ENCODE data around the gene LRRIQ3. TPM values are rescaled to one million over a fixed set of nuclear protein-coding genes. Genes with fewer than 3 reads are reported as not detected.

Gene LRRIQ3
- total RNA-seq, 6 experiments from 2014 or later = 0.33 to 2.3 (median 0.68) TPM; not detected in 1

DNA sequence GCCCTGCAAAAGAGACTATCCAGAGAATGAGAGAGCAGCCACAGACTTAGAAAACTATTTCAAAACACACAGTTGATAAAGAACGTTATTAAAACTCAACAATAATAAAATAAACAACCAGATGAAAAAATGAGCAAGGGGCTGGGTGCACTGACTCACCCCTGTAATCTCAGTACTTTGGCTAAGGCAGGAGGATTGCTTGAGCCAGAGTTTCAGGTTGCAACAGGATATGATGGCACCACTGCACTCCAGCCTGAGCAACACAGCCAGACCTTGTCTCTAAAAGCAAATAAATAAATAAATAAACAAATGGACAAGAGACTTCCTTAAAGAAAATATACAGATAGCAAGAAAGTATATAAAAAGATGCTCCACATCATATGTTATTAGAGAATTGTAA, 144.6 kb downstream of the LRRIQ3 start:
- 10% methylated on average over 1 of the region's 1 CpG for WGBS (ENCODE audit: insufficient coverage, low coverage, low lambda C conversion rate, missing lambda C conversion rate)
- DNase-seq = no peak
- TF ChIP-seq POLR2A (IDR thresholded peaks at IDR 0.05) = no peak
- TF ChIP-seq, protein P1, sequence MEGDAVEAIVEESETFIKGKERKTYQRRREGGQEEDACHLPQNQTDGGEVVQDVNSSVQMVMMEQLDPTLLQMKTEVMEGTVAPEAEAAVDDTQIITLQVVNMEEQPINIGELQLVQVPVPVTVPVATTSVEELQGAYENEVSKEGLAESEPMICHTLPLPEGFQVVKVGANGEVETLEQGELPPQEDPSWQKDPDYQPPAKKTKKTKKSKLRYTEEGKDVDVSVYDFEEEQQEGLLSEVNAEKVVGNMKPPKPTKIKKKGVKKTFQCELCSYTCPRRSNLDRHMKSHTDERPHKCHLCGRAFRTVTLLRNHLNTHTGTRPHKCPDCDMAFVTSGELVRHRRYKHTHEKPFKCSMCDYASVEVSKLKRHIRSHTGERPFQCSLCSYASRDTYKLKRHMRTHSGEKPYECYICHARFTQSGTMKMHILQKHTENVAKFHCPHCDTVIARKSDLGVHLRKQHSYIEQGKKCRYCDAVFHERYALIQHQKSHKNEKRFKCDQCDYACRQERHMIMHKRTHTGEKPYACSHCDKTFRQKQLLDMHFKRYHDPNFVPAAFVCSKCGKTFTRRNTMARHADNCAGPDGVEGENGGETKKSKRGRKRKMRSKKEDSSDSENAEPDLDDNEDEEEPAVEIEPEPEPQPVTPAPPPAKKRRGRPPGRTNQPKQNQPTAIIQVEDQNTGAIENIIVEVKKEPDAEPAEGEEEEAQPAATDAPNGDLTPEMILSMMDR (IDR thresholded peaks at IDR 0.05) = no peak
- ATAC-seq = no peak
- intact Hi-C loops (cut with DNase I) = no loop called here
- Histone ChIP-seq H3K27me3 (no peaks in the 10 kb centered on the region), H3K4me3 (no peak overlapping the region), H3K27ac (no peak overlapping the region), H3K9me3 (no peaks in the 10 kb centered on the region), H3K36me3 (no peaks in the 10 kb centered on the region), H3K4me1 (no peaks in the 10 kb centered on the region)

DNA sequence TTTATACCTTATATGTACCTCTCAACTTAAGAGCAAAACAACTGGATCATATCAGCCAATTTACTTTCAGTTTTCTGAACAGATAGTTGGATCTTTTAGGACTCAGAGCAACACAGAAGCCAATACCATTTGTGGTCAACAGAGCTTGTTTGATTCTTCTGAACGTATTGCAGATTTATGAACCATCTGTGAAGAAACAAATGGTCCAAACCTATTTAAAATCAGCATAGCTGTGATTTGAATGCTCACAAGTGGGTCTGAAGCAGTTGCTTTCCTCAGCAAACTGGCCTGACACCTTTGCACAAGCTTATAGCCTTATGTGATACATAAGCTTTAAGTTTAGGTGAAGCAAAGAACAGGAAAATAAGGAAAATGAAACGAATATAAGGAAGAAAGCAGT, 147.6 kb downstream of the LRRIQ3 start:
- no peak overlapping the region for H3K27ac ChIP-seq

DNA sequence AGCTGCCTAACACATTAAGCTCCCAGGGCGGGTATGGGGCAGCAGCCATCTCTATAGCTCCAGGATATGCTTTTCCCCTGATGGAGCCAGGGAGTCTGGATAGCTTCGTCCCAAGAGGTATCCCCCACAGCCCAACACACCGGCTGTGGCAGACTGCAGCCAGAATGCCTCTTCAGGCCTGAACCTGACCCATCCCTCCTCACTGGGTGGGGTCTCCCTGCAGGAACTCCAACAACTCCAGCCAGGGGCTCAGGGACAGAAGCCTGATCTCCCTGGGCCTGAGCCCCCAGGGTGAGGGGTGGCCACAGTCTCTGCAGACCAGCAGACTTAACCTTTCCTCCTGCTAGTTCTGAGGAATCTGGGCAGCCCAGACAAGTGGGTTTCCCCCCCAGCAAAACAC, 159.9 kb downstream of the LRRIQ3 start:
- no peaks in the 10 kb centered on the region for H3K4me1 ChIP-seq
- ATAC-seq (no peak), DNase-seq (no peak)
- WGBS (ENCODE audit: insufficient coverage, low coverage, low lambda C conversion rate, missing lambda C conversion rate) = no CpG with 5 or more reads among the region's 3 CpGs
- intact Hi-C loops (cut with DNase I) = no loop called here
- TF ChIP-seq, protein P1 (IDR thresholded peaks at IDR 0.05) = no peak
- no peak for TF ChIP-seq POLR2A (IDR thresholded peaks at IDR 0.05)
- no peak overlapping the region for H3K4me3 ChIP-seq
- no peaks in the 10 kb centered on the region for H3K9me3 ChIP-seq
- no peak overlapping the region for H3K27ac ChIP-seq
- H3K36me3 ChIP-seq = no peaks in the 10 kb centered on the region
- no peaks in the 10 kb centered on the region for H3K27me3 ChIP-seq

More for the DNA sequence above, 147.6 kb downstream of the LRRIQ3 start:
- no peak for ATAC-seq
- TF ChIP-seq, protein P1 (IDR thresholded peaks at IDR 0.05) = no peak
- no peak for TF ChIP-seq POLR2A (IDR thresholded peaks at IDR 0.05)
- H3K9me3 ChIP-seq = no peaks in the 10 kb centered on the region
- DNase-seq = no peak
- H3K4me3 ChIP-seq = no peak overlapping the region
- intact Hi-C loops (cut with DNase I) = no loop called here
- 27% methylated on average over 2 of the region's 2 CpGs for WGBS (ENCODE audit: insufficient coverage, low coverage, low lambda C conversion rate, missing lambda C conversion rate)
- no peaks in the 10 kb centered on the region for H3K4me1 ChIP-seq
- H3K36me3 ChIP-seq = no peaks in the 10 kb centered on the region
- H3K27me3 ChIP-seq = no peaks in the 10 kb centered on the region

DNA sequence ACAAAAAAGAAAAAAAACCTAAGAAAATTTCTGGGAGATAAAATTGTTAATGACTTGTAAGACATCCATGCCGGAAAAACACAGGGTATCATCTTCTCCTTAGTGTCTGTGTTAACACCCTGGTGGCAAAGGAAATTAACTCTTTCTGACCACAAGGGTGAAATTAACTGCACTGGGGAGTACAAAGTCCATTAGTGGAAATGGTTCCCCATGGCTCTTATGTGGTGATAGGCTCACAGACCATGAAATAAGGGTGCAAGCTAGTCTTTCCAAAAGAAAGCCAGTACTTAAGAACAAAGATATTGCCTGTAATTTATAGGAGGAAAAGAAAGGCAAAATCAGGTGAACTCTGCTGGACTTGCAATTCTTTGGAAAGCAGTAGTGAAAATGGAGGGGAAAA, 185.4 kb downstream of the LRRIQ3 start:
- no peaks in the 10 kb centered on the region for H3K4me1 ChIP-seq
- no peak overlapping the region for H3K27ac ChIP-seq
- H3K27me3 ChIP-seq = no peaks in the 10 kb centered on the region
- H3K9me3 ChIP-seq = no peaks in the 10 kb centered on the region
- WGBS (ENCODE audit: insufficient coverage, low coverage, low lambda C conversion rate, missing lambda C conversion rate) = 0% methylated on average over 1 of the region's 1 CpG
- no peak for TF ChIP-seq POLR2A (IDR thresholded peaks at IDR 0.05)
- TF ChIP-seq, protein P1 (IDR thresholded peaks at IDR 0.05) = no peak
- DNase-seq (no peak), ATAC-seq (no peak)
- no peak overlapping the region for H3K4me3 ChIP-seq
- intact Hi-C loops (cut with DNase I) = no loop called here
- H3K36me3 ChIP-seq = no peaks in the 10 kb centered on the region

DNA sequence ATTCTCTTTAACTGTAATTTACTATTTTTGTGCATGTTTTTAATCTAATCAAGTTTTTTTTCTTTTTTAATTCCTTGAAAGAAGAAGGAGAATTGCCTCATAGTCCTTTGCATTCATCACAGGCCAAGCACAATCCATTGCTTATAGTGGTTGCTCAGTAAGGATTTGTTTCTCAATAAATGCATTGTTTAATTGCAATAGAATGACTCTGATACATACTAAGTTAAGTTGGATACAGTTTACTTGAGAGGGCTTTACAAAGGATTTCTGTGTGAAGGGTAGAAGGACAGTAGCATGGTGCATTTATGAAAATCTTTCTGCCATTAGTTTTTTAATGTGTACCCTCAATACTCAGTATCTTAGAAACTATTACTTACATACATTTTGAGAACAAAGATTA, 186.2 kb downstream of the LRRIQ3 start:
- Histone ChIP-seq H3K27me3 (no peaks in the 10 kb centered on the region), H3K27ac (no peak overlapping the region), H3K36me3 (no peaks in the 10 kb centered on the region), H3K9me3 (no peaks in the 10 kb centered on the region), H3K4me3 (no peak overlapping the region), H3K4me1 (no peaks in the 10 kb centered on the region)
- no peak for DNase-seq
- TF ChIP-seq, protein P1 (IDR thresholded peaks at IDR 0.05) = no peak
- intact Hi-C loops (cut with DNase I) = no loop called here
- no peak for ATAC-seq

Data from right lobe of liver (tissue), 6 donors.